Measurements from ENCODE around the gene WIPF2.

- no peak for TF ChIP-seq CTCF (optimal IDR thresholded peaks at IDR 0.05 in 1 of 3, IDR thresholded peaks at IDR 0.05 in 1 of 3, conservative IDR thresholded peaks at IDR 0.05 in 1 of 3; ENCODE audit: extremely low read depth in 1 of 3, insufficient read depth in 2 of 3, low read length in 3 of 3)
- no peak for TF ChIP-seq EZH2 (IDR thresholded peaks at IDR 0.05; ENCODE audit: low read length)
Measured at GRCh38 chr17:40244255-40244654, 25.2 kb downstream of the WIPF2 start.

Data from keratinocyte (primary cell).